Adipose tissue (tissue), 3 donors: ENCODE measurements around the gene NOXO1. TPM values are rescaled to one million over a fixed set of nuclear protein-coding genes. Genes with fewer than 3 reads are reported as not detected.
"Not testable (repeated sequence)": the region's sequence is repeated elsewhere in the genome, so short reads cannot be mapped to it uniquely, and the experiment has no call there.

Source experiments
- H3K27ac ChIP-seq: one replicate; pipeline ENCODE4 v1.5.1; 2013; ENCODE audit warnings: low read depth, low read length
- WGBS, 3 donors: extraction: QIAGEN DNeasy Blood & Tissue Kit; methylation state at CpG; one replicate each; pipeline ENCODE4 v1.1.7; 2013; 5-methylcytosine and 5-hydroxymethylcytosine counted together
- polyA plus RNA-seq, 3 donors: library from polyadenylated mRNA; stranded (reverse); fragments of 200-250 nt; gene quantifications; one replicate each; pipeline ENCODE4 v1.2.3, GENCODE V29; 2013
- donor health status: healthy with polysubstance abuse.
- donor health status: Bipolar disorder and iron deficiency.
- donor health status: healthy.

The NOXO1 gene
- polyA plus RNA-seq, 3 donors, result 0.15 to 0.67 TPM; not detected in 1

DNA sequence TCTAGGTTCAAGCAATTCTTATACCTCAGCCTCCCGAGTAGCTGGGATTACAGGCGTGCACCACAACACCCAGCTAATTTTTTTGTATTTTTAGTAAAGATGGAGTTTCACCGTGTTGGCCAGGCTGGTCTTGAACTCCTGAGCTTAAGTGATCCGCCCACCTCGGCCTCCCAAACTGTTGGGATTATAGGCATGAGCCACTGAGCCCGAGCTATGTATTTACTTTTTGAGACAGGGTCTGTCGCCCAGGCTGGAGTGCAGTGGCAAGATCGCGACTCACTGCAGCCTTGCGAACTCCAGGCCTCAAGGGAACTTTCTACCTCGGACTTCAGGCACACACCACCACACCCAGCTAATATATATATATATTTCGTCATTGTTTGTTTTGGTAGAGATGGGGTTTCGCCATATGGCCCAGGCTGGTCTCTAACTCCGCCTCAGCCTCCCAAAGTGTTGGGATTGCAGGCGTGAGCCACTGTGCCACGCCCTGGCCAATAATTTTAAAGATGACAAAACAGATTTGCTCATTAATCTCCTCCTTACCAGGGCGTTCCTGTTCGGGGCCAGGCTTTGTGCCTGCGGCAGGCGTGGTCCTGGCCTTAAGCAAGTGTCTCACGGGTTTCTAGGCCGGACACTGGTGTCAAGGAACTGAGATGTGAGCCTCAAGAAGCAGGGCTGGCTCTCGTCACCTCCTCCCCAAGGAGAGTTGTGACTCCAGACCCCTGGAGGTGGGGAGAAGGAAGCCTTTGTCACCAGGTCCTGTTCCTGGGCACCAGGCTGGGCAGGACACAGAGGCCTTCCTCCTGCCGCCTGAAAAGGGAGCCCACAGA lies 34.1 kb upstream of the NOXO1 start:
- no peak overlapping the region for H3K27ac ChIP-seq
- WGBS, 3 donors, result 80 to 88% (median 82%) methylated on average over 24 of the region's 24 CpGs

DNA sequence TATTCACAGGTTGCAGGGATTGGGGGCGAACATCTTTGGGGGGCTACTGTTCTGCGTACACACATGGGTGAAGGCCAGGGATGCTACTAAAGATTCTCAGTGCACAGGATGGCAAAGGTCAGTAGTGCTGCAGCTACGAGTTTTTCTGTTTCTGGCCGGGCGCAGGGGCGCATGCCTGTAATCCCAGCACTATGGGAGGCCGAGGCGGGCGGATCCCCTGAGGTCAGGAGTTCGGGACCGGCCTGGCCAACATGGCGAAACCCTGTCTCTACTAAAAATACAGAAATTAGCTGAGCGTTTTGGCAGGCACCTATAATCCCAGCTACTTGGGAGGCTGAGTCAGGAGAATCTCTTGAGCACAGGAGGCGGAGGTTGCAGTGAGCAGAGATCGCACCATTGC lies 32.3 kb upstream of the NOXO1 start:
- H3K27ac ChIP-seq, result no peak overlapping the region
- WGBS, 3 donors, result 90 to 93% (median 92%) methylated on average over 15 of the region's 15 CpGs

DNA sequence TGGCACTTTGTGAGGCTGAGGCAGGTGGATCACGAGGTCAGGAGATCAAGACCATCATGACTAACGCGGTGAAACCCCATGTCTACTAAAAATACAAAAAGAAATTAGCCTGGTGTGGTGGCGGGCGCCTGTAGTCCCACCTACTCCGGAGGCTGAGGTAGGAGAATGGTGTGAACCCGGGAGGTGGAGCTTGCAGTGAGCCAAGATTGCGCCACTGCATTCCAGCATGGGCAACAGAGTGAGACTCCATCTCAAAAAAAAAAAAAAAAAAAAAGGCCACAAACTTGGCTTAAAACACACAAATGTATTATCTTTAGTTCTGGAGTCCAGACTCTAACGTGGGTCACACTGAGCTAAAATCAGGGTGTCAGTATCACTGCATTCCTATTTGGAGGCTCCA lies 30.5 kb upstream of the NOXO1 start:
- 89 to 94% (median 90%) methylated on average over 9 of the region's 9 CpGs for WGBS, 3 donors
- not testable (repeated sequence) for H3K27ac ChIP-seq

DNA sequence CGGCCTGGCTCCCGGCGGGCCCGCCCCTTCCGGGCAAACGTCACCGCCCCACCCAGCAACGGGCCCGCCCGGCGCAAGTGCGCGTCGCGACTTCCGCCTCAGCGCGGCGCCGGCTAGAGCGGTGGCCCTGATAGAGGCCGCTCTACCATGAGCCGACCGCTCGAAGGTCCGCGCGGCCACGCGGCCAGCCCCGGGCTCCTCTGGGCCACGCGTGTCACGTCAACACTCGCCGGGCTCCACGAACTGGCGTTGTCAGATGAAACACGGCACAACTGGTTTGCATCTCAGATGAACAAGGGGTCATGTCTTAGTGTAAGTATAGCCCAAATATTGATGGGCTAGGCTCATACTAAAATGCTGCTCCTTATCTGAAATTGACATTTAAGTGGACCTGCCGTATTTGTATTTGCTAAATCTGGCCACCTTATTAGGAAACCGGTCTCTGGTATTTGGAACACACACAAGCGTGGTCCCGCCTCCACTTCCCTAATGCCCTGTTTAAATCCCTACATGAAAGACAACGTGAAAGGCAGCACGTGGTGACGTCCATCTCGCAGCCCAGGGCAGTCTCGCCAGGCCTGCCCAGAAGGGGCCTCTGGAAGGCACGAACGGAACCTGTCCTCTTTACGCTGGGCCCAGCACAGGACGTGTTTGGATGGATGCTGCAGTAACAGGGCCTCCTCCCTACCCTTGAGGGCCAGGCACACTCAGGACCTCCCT lies 28.7 kb upstream of the NOXO1 start, which contains the start of gene ZNF598:
ZNF598 (minus strand) TSS at position 31 of the 720 bp plus-strand sequence.
- WGBS, 3 donors, result 1 to 2% (median 2%) methylated on average over 52 of the region's 52 CpGs
- H3K27ac ChIP-seq, result peak within 1 kb of the TSS; percentile 82

DNA sequence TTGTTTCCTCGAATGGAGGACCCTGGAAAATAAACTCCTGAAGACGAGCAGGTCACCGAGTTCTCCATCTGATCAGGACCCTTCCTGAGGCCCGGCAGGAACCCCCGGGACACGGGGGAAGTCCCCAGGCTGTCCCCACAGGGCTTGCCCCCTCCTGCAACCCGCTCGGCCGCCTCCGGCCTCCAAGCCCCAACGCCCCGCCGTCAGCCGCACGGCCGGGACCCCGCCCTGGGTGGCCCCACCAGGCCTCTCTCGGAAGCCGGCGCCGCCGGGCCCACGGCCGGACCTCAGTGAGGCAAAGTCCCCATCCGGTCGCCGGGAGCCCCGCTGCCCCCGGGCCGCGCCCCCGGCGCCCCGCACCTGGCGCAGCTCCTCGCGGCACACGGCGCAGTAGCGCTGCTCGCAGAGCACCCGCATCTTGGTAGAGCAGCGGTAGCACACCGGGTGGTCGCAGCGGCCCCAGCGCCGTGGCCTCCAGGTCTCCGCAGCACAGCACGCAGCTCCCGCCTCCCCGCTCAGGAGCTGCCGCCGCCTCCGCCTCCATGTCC lies 28.0 kb upstream of the NOXO1 start:
- WGBS, 3 donors, result 0% methylated on average over 28 to 55 of the region's 55 CpGs
- peak overlapping the region; percentile 73 for H3K27ac ChIP-seq

DNA sequence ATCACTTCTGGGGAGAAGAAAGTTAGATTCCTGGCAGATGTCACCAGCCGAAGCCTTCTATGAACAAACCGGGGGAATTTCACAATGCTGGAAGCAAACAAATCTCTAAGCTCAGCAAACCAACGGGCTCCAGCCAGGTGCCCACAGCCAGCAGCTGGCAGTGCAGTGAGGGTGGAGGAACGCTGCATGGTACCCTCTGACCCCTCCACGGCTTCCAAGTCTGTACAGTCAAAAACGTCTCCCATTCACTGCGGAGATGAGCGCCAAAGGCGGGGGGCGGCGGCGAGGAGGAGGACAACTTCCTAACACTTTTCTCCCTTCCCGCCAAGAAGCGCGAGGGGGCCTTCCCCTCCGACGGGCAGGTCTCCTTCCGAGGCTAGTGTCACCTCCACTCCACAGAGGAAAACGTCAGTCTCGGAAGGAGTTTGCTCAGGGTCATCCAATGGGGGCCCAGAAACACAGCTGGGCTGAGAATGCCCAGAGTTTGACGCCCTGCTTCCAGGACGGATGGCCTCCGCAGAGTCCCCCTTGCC lies 27.4 kb upstream of the NOXO1 start:
- 2% methylated on average over 22 to 23 of the region's 23 CpGs for WGBS, 3 donors
- H3K27ac ChIP-seq, result peak overlapping the region; percentile 73

DNA sequence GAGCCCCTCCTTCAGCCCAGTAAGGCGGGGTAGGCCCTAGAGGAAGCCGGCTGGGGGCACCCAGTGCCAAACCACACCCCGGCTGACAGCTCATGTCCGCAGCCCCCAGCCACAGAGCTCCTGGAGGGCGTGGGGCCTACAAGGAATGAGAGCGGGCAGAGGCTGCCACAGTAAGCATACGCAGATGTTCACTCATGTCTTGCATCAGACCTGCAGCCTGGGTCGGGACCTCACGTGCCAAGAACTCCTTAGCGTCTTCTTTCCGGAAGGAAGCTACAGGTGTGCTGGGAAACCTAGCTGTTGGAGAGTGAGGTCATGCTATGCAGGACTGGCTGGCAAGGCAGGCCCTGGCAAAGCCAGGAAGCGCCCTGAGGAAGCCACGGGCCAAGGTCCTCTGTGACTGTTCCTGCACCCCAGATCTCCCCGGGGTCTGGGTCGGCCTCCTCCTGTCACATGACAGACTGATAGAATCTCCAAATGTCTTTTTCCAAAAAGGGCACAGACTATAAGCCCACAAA lies 26.8 kb upstream of the NOXO1 start:
- no peak overlapping the region for H3K27ac ChIP-seq
- 12 to 24% (median 19%) methylated on average over 15 of the region's 15 CpGs for WGBS, 3 donors

DNA sequence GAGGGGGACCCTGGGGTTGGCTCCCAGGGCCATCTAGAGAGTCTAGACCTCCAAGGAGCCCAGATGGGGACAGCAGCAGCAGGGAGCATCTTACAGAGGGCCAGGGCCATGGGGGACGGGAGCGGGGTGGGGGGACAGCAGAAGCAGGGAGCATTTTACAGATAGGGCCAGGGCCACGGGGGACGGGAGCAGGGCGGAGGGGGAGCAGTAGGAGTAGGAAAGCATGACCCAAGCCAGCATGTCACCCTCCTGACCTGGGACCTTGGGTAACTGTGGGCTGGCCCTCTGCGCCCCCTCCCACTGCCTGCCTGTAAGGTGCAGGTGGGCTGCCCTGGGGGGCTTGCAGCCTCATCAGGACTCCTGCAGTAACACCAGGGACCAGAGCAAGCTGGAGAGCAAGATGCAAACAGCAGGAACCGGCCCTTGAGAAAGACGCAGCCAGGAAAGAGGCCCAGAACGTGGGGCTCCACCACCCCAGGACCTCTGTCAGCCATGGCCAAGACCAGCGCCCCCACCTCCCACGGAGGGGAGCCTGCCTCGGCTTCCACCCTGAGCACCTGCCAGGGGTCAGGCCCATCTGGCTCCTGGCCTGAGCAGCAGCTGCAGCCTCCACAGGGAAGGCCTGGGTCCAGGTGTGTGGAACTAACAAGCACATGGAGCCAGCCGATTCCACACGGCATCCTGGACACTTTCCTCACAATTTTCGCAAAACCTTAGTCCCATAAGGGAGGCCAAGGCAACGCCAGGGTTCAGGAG lies 26.0 kb upstream of the NOXO1 start:
- H3K27ac ChIP-seq, result no peak overlapping the region
- 58 to 65% (median 60%) methylated on average over 16 of the region's 16 CpGs for WGBS, 3 donors

DNA sequence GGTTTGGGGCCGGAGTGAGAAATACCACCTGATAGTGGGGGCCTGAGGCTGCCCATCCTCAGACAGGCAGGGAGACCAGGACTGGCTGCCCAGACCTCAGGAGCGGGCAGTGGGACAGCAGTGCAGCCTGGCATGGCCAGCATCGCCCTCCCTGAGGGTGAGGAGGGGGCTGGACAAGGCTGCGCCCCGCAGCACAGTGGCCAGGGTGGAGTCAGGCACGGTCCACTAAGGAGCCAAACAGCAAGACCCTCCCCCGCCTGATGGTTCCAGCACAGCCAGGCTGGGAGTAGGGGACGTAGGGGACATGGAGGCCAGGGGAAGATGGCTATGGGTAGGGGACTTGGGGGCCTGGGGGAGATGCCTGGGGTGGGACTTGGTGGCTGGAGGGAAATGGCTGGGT lies 25.0 kb upstream of the NOXO1 start:
- no peak overlapping the region for H3K27ac ChIP-seq
- 82 to 94% (median 91%) methylated on average over 8 of the region's 8 CpGs for WGBS, 3 donors

DNA sequence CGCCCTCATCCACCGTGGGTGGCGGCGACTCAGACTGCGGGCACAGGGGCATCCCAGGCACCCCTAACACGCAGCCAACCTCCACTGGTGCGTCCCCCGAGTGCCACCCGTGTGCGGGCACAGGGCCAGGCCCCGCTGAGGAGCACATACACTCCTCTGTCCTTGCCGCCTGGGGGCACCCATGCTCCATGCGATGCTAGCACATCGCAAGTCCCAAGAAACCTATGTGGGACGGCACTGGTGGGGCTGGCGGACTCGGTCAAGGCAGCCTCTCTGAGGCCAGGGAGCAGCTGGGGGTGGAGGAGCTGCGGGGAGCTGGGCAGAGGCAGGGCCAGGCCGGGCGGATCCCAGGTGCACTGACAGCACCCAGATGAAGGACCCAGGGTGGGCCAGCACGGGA lies 24.4 kb upstream of the NOXO1 start:
- H3K27ac ChIP-seq, result no peak overlapping the region
- 45 to 57% (median 46%) methylated on average over 21 of the region's 21 CpGs for WGBS, 3 donors

DNA sequence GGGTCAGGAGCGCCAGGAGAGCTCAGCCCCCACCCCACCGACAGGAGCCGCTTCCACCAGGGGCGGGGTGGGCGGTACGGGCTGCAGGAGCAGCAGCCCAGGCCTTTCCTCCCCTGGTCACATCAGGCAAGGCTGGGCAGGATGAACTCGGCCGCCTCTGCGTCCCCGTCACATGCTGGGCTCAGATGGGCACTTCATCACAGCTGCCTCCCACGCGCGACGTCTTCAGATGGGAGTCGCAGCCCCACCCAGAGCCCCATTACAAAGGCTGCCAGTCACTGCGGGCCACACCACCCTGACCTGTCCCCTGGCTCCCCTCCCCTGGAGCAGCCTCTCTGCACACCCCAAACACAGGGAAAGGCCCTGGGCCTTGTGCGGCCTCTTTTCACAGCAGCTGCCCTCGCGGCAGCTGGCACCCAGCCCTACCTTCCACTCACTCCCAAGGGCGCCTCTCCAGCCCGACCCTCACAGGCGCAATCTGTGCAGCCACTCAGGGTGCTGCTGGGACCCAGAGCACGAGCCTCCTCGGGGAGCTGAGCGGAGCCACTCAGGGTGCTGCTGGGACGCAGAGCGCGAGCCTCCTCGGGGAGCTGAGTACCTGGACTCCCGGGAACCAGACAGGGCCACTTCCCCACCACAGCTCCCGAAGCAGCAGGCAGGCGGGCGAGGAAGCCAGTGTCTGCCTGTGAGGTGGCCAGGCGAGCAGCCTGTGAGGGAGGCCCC lies 23.7 kb upstream of the NOXO1 start:
- H3K27ac ChIP-seq, result no peak overlapping the region
- 63 to 74% (median 65%) methylated on average over 32 to 34 of the region's 34 CpGs for WGBS, 3 donors

DNA sequence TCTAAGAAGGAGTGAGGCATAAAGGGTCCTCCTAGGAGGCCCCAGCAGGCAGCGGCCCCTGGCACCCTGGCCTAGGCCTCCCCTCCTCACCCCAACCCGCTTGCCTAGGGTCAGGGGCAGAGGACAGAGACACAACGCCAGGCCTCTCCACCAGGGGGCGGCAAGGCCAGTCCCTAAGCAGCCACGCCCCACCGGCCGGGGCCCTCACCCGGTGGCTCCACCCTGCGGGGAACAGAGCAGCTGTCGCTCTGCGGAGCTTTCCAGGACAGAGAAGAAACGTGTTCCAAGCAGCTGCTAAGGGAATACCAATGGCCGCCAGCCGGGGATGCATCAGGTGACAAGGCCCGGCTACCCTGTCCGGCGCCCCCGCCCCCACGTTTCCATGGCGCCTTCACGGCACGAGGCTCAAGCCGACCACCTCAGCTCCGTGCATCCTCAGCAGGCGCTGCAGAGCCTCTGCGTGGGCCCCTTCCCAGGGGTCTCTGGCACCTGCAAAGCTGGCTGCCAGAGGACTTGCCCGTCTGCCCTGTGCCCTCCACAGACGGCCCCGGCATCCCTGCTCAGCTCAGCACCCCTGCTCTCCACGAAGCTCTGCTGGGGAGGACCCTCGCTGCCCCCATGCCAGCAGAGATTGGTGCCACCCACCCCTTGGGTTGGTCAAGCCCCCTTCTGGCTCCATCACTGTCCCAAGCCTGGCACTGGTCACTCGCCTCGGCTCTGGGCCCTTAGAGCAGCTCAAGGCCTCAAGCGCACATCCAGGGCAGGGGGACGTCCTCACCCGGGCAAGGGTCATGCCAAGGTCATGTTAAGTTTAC lies 22.8 kb upstream of the NOXO1 start:
- H3K27ac ChIP-seq, result no peak overlapping the region
- 18 to 35% (median 30%) methylated on average over 34 to 36 of the region's 36 CpGs for WGBS, 3 donors

DNA sequence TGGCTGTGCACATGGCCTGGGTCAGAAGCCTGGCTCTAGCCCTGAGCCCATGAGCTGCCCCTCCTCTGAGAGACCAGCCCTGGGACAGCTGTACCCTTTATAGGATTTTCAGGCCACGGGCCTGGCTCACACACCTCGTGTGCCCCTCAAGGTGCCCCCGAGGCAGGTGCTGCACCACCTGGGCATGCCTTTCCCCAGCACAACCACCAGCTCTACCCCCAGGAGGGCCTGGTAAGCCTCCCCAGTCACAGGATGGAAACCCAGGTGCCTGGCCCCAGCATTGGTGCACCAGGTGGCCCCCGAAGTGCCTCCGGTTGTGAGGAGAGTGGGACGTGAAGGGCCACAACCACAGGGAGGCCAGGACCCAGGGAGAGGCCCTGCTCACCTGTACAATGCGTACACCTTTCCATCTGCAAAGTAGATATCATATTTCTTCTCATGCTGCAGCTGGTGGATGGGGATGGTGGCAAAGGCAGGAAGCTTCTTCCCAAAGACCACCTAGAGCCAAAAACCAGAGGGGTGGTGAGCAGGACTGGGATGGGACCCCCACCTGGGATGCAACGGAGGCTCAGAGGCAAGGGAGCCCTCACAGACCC lies 22.1 kb upstream of the NOXO1 start:
- 72 to 85% (median 79%) methylated on average over 8 of the region's 8 CpGs for WGBS, 3 donors
- no peak overlapping the region for H3K27ac ChIP-seq

DNA sequence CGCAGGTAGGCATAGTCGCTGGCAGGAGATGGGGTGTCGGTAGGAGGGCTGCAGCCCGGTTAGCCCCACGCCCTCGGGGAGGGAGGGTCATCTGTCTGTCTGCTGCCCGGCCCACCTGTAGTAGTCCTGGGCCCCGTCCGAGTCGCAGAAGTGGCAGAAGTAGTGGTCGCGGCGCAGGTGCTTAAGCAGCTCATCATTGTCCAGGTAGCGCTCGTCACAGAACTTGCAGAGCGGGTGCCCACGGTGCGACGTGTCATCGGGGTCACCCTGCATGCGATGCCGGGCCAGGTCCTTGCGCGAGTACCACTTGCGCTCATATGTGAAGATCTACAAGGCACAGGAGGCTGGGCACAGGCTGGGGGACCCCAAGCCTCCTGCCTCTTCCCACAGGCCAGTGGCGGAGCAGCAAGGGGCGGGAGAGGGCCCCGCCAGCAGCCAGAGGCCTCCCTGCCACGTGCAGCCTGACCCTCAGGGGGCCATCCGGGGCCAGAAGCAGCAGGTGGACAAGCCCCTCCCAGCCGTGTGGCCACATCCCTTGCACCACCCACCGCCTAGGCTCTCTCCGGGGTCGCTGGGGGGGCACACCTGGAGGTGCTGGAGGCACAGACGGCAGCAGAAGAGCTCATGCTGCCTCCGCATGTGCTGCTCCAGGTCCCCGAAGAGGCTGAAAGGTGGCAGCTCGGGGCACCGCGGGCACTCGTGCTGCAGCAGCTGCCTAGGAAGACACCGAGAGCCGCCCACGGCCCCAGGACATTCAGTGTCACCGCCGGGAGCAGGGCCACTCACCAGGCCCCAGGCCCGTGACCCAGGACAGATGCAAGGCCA lies 21.3 kb upstream of the NOXO1 start:
- WGBS, 3 donors, result 90 to 93% (median 91%) methylated on average over 44 to 47 of the region's 47 CpGs
- H3K27ac ChIP-seq, result no peak overlapping the region

DNA sequence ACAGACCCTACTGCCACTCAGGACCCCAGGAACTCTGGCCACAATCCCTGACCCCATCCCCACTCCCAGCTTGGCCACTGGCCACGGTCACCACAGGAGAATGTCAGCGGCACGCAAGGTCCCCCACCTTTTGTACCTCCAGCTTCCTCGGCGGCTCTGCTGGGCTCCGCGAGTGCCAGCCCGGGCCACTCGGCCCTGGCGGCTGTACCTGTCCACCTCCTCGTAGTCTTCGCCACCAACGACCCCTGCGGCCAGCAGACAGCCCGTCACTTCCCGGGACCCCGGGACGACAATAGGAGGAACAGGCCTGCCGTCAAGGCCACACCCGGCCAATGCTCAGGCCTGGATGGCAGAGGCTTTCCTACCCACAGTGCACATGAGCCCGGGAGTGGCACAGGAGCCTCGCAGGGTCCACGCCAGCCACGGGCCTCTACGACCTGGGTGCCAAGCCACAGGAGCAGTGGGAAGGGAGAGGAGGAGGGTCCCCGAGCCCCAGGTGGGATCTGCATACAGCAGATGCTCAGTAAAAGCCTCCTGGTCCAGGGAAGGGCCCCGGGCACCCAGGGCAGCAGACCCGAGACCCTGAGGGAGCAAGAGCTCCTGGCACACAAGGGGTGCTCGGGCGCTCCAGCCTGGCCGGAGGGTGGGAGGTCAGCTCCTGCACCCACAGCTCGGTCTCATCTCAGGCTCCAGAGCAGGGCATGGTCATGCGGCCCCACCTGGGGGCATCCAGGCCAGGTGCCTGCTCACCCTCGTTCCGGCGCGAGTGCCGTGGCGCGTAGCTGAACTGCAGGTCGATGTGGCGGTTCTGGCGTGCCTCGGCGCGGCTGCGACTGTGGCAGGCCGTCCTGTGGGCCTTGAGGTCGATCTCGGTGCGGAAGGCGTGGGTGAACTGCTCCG lies 20.4 kb upstream of the NOXO1 start:
- H3K27ac ChIP-seq, result no peak overlapping the region
- WGBS, 3 donors, result 94 to 96% (median 95%) methylated on average over 53 of the region's 53 CpGs
